Activated CD4-positive, alpha-beta memory T cell treated with anti-CD3 and anti-CD28 coated beads, Interleukin-2, amount 10 ng/mL, durations not matched to agents 7 days and 5 days (primary cell): ENCODE results near the gene RETREG1. TPM values are rescaled to one million over a fixed set of nuclear protein-coding genes. Genes with fewer than 3 reads are reported as not detected.

Experiments used
- CTCF ChIA-PET: fragments of 350-600 bp; sonication (Branson Sonifier 250); formaldehyde crosslinking; loops from one replicate; lab custom pipeline; 2021; ENCODE audit warnings: antibody characterized with exemption, inconsistent platforms; lab: Charles Lee
- POLR2A ChIA-PET: fragments of 350-600 bp; sonication (Branson Sonifier 250); formaldehyde crosslinking; loops from one replicate; lab custom pipeline; 2021; ENCODE audit warnings: antibody characterized with exemption; lab: Charles Lee
- DNase-seq: peaks from one replicate; pipeline ENCODE4 v3.0.0-alpha.2; 2020
- H3K27ac Mint-ChIP-seq: one replicate; pipeline ENCODE4 v1.8.0; 2021; ENCODE audit warnings: mild to moderate bottlenecking, mixed read lengths
- H3K27me3 Mint-ChIP-seq: one replicate; pipeline ENCODE4 v1.8.0; 2021; ENCODE audit warnings: mixed read lengths
- H3K36me3 Mint-ChIP-seq: one replicate; pipeline ENCODE4 v1.8.0; 2021; ENCODE audit warnings: low read depth, mixed read lengths
- H3K4me1 Mint-ChIP-seq: one replicate; pipeline ENCODE4 v1.8.0; 2021; ENCODE audit warnings: mixed read lengths
- H3K4me3 Mint-ChIP-seq: one replicate; pipeline ENCODE4 v1.8.0; 2021; ENCODE audit warnings: mild to moderate bottlenecking, mixed read lengths
- H3K9me3 Mint-ChIP-seq: one replicate; pipeline ENCODE4 v1.8.0; 2021; ENCODE audit warnings: mixed read lengths
- total RNA-seq, 2 experiments: library from RNA; stranded (reverse); gene quantifications; one replicate each; pipeline ENCODE4 v1.2.3, GENCODE V29; 2021

The RETREG1 gene
- total RNA-seq, 2 experiments from 2014 or later = 15.1 to 17.3 TPM

DNA sequence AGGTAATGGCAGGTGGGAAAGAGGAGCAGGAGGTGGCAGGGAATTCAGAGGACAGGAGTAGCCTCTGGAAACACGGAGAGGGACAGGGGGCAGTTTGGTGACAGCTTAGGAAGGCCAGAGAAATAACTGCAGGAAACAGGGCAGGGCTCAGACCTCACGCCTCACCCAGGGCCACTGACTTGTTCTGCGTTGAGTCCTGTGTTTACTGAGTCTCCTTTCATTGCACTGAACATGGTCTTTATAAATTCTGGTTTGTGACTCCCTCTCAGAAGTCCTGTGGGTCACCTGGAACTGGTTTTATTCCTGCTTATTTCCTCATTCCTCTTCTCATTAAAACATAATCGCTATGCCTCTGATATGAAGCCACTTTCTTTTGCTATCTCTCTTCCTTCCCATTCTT is 96.0 kb downstream of the RETREG1 start:
- Mint-ChIP-seq H3K4me3 (no peak overlapping the region), H3K9me3 (no peaks in the 10 kb centered on the region), H3K36me3 (no peaks in the 10 kb centered on the region), H3K4me1 (peaks cover 12% of the 10 kb centered on the region), H3K27ac (no peak overlapping the region), H3K27me3 (no peaks in the 10 kb centered on the region)
- ChIA-PET POLR2A (no interaction called here), CTCF (no interaction called here)
- no peak for DNase-seq

DNA sequence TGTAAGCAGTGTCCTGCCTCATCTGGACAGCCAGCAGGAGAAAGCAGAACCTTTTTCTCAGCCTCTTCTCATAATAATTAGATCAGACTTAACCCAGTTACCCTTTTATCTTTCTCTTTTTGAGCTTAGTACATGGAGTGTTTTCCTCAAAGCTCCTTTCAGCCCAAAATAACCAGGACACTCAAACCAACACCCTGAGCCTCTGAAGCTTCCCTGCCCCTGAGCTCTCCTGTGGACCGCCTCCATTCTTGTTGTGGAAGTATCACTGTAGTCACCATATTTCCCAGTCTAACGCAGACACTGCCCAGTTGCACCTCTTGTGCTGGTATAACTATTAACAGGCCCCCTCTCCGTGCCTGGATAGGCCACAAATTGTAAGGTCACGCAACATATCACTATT is 97.4 kb downstream of the RETREG1 start:
- CTCF ChIA-PET = no interaction called here
- no peak for DNase-seq
- no peaks in the 10 kb centered on the region for H3K36me3 Mint-ChIP-seq
- peaks cover 12% of the 10 kb centered on the region for H3K4me1 Mint-ChIP-seq
- H3K9me3 Mint-ChIP-seq = no peaks in the 10 kb centered on the region
- H3K4me3 Mint-ChIP-seq = no peak overlapping the region
- POLR2A ChIA-PET = no interaction called here
- H3K27me3 Mint-ChIP-seq = no peaks in the 10 kb centered on the region
- no peak overlapping the region for H3K27ac Mint-ChIP-seq

DNA sequence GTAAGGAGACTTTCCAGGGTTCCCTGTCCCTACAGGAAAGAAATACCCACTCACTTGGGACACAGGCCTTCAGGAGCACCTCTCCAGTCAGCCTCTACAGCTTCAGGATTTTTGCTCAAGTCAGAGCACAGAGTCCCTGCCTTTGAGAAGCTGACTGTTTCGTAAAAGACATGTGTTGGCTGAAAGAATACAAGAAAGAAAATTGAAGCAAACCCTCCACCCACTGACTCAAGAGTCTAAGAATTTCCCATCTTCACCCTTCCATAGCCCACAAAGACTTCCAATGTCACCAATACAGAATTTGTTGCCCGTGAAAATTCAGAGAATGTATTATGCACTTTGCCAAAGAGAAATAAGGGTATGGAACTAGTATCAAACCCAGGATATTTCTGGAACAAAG is 98.2 kb downstream of the RETREG1 start:
- ChIA-PET CTCF (no interaction called here), POLR2A (no interaction called here)
- Mint-ChIP-seq H3K9me3 (no peaks in the 10 kb centered on the region), H3K4me3 (no peak overlapping the region), H3K36me3 (no peaks in the 10 kb centered on the region), H3K4me1 (peaks cover 6% of the 10 kb centered on the region), H3K27me3 (no peaks in the 10 kb centered on the region), H3K27ac (no peak overlapping the region)
- DNase-seq = no peak

DNA sequence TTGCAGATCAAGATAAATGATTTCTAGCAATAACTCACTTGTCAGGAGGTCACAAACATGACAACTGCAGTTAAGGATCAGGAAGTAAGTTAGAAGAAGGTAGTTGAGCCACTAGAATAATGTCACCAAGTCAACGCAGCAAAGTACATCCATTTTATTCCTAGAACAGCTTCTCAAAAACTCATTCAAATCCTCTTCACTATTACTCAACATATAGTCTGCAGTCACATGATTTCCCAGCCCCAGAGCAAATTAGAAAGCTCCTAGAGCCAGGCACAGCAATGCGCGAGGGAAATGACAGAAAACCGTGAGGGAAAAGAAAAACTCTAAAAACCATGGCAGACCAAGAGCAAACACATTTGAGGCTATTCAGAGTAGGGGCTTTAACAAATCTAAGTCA is 101.3 kb downstream of the RETREG1 start:
- POLR2A ChIA-PET = no interaction called here
- Mint-ChIP-seq H3K27ac (no peak overlapping the region), H3K4me1 (no peaks in the 10 kb centered on the region), H3K36me3 (no peaks in the 10 kb centered on the region), H3K27me3 (no peaks in the 10 kb centered on the region), H3K4me3 (no peak overlapping the region), H3K9me3 (no peaks in the 10 kb centered on the region)
- no peak for DNase-seq
- CTCF ChIA-PET = no interaction called here

DNA sequence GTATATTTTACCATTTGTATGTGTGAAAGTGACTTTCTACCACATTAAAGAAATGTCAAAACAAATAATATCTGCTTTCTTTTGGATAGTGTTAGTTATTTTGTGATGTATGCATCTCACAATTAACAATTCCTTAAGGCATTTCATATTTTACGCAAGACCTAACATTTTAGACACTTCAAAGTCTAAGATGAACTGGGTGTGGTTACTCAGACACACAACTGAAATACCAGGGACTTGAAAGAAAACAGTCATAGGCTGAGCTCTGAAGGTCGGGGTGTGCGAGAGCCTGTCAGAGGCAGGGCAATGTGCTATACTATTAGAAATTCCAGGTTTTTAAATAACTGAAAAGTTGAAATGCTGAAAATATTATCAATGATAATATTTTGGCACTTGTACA is 106.7 kb downstream of the RETREG1 start:
- CTCF ChIA-PET = interaction anchor here (0.7 kb wide), 1 partner anchor 13 kb away, joined by 6 read pairs; no protein-coding TSS in a partner anchor
- H3K27me3 Mint-ChIP-seq = no peaks in the 10 kb centered on the region

DNA sequence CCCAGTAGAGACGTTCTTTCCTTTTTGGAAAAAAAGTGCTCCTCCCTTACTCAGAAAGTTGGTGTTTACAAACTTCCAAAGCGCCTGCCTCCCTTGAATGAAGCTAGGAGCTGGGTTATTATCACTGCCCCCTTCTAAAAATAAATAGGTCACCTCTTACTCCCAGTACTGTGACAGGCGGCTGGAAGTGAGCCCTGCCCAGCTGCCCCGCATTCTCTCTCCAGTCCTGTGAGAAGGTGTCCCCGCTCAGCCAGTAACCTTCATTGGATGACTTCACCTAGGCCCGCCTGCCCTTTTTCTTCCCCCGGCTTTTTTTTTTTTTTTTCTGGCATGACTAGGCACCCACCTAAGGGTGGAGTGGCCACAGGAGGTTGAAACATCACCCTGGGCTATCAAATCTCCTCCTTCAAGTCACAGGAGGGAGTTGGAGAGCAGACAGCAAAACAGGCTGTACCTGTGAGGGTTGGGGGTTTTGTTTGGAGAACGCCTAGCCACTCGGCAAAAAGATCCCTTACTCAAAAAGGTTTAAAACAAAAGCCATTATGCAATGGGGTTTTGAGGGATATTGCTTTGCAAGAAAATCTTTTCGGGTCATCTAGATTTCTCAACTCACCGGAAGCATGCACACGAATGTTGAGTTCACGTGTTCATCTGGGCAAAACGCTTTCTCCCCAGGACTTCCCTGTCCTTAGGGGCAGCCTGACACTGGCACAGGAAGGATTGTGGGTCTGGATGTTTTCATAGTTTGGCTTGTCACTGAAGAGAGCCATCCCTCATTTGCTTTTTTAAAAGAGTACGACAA is 107.9 kb downstream of the RETREG1 start:
- ChIA-PET POLR2A (no interaction called here), CTCF (no interaction called here)
- no peaks in the 10 kb centered on the region for H3K9me3 Mint-ChIP-seq
- H3K4me3 Mint-ChIP-seq = no peak overlapping the region
- H3K4me1 Mint-ChIP-seq = no peaks in the 10 kb centered on the region
- no peaks in the 10 kb centered on the region for H3K36me3 Mint-ChIP-seq
- H3K27me3 Mint-ChIP-seq = no peaks in the 10 kb centered on the region
- H3K27ac Mint-ChIP-seq = no peak overlapping the region
- DNase-seq = no peak

More for the DNA sequence above, 106.7 kb downstream of the RETREG1 start:
- no peak overlapping the region for H3K4me3 Mint-ChIP-seq
- H3K4me1 Mint-ChIP-seq = no peaks in the 10 kb centered on the region
- H3K36me3 Mint-ChIP-seq = no peaks in the 10 kb centered on the region
- no peak for DNase-seq
- H3K27ac Mint-ChIP-seq = no peak overlapping the region
- POLR2A ChIA-PET = no interaction called here
- no peaks in the 10 kb centered on the region for H3K9me3 Mint-ChIP-seq

DNA sequence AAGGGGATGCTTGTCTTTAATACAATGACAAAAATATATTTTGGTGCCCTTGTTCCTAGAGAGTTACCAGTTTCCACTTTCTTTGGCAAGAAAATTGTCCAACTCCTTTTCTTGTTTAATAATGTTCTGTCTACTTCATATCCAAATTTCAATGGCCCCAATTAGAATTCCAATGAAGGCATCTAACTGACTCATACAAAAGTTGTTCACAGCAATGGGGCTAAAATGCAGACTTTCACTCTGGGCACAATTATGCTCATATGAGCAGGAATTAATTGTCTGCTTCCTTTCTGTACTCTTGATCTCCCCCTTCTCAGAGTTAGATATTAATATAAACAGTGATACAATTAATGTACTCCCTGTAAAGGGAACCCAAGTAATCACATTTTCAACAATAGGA is 109.1 kb downstream of the RETREG1 start:
- Mint-ChIP-seq H3K27me3 (no peaks in the 10 kb centered on the region), H3K4me3 (no peak overlapping the region), H3K9me3 (no peaks in the 10 kb centered on the region), H3K36me3 (no peaks in the 10 kb centered on the region), H3K4me1 (no peaks in the 10 kb centered on the region), H3K27ac (no peak overlapping the region)
- no peak for DNase-seq
- POLR2A ChIA-PET = no interaction called here
- CTCF ChIA-PET = interaction anchor here (1.8 kb wide), 1 partner anchor 45 kb away, joined by 3 read pairs; no protein-coding TSS in a partner anchor

DNA sequence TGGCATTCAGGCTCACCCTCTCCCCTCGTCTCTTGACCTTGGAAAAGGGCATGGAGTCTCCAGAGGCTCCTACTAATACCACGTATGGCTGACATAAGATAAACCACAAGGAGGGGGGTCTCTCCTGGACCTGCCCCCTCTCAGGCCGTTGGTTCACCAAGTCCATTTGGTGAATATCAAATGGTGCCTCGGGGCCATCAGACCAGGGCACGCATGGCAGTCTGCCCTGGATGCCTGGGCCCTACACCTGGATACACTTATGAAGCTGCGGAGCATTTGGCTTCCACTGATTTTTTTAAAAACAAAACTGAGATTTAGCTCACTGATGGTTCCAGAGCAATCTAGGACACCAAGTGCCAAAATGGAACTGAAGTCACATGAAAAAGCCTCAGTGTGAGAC is 110.9 kb downstream of the RETREG1 start:
- H3K4me3 Mint-ChIP-seq = no peak overlapping the region
- no peaks in the 10 kb centered on the region for H3K9me3 Mint-ChIP-seq
- CTCF ChIA-PET = interaction anchor here (1.8 kb wide), 1 partner anchor 47 kb away, joined by 3 read pairs; no protein-coding TSS in a partner anchor
- H3K4me1 Mint-ChIP-seq = no peaks in the 10 kb centered on the region
- H3K27ac Mint-ChIP-seq = no peak overlapping the region
- POLR2A ChIA-PET = no interaction called here
- DNase-seq = no peak
- no peaks in the 10 kb centered on the region for H3K27me3 Mint-ChIP-seq
- no peaks in the 10 kb centered on the region for H3K36me3 Mint-ChIP-seq

DNA sequence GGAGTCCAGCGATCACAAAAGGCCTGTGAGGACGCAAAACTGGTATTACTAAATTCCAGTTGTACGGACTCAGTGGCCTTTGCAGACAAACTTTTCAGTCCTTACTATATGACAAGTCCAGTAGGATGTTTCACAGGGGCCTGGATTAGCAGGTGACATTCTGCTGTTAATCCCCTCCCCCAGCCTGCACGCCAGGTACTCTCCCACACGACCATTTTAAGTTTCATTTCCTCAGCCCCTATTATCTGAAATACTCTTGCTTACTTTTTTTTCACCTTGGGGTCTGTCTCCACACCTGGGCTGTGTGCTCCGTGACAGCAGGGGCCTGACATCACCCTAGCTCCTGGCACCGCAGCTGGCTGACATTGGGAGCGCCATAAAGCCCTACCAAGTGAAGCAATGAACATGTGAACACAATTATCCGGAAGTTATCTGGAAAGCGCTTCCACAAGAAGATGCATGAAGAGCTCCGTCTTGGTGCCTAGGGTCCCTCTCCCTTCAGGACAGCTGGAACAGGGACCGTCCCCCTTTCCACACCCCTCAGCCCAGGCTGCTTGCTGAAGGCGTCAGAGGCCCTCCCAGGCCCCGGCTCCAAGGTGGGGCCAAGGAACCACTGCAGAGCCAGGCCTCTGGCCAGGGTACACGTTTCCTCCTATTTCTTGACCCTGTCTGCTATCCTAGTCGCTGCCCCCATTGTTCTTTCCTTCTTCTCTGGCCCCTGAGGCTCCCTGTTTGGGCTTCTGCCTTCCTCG is 111.5 kb downstream of the RETREG1 start:
- ChIA-PET CTCF (no interaction called here), POLR2A (no interaction called here)
- no peaks in the 10 kb centered on the region for H3K4me1 Mint-ChIP-seq
- no peak overlapping the region for H3K4me3 Mint-ChIP-seq
- no peaks in the 10 kb centered on the region for H3K9me3 Mint-ChIP-seq
- no peak overlapping the region for H3K27ac Mint-ChIP-seq
- DNase-seq = no peak
- no peaks in the 10 kb centered on the region for H3K36me3 Mint-ChIP-seq
- no peaks in the 10 kb centered on the region for H3K27me3 Mint-ChIP-seq

DNA sequence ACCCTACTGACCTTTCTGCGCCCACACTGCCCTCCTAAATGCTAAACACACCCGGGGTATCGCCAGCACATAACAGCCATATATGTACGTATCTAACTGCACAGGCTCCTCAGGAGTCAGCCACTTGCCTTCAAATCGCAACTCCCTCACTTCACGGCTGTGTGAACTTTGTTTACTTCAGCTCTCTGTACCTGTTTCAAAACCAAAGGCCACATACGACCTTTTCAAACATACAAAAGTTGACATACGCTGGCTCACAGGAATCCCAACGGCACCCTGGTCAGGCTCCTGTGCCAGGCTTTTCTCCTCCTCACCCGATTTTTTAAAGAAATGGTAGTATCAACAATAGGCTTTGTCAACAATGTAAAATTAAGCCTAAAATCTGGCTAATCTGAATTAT is 112.2 kb downstream of the RETREG1 start:
- Mint-ChIP-seq H3K9me3 (no peaks in the 10 kb centered on the region), H3K27me3 (no peaks in the 10 kb centered on the region), H3K4me3 (no peak overlapping the region), H3K36me3 (no peaks in the 10 kb centered on the region), H3K4me1 (no peaks in the 10 kb centered on the region), H3K27ac (no peak overlapping the region)
- POLR2A ChIA-PET = no interaction called here
- no peak for DNase-seq
- CTCF ChIA-PET = no interaction called here

DNA sequence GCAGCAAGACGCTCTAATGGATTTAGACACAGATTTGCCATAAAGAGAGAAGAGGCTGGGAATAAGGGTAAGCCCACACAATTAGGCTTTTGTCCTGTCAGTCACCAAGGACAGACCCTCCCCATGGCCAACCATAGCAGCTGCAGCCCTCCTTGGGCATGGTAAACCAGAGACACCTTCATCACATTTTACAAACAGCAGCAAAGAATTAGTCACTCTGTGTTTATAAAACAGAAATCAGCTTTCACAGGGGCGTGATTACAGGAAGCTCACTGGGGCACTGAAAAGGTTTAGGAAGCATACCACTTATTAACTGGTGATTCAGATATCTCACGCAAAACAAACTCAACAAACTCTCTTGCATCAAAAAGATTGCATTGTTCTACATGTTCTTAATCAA is 113.9 kb downstream of the RETREG1 start:
- DNase-seq = no peak
- CTCF ChIA-PET = no interaction called here
- Mint-ChIP-seq H3K36me3 (no peaks in the 10 kb centered on the region), H3K9me3 (no peaks in the 10 kb centered on the region), H3K27me3 (no peaks in the 10 kb centered on the region), H3K4me3 (no peak overlapping the region), H3K27ac (no peak overlapping the region), H3K4me1 (no peaks in the 10 kb centered on the region)
- POLR2A ChIA-PET = no interaction called here

DNA sequence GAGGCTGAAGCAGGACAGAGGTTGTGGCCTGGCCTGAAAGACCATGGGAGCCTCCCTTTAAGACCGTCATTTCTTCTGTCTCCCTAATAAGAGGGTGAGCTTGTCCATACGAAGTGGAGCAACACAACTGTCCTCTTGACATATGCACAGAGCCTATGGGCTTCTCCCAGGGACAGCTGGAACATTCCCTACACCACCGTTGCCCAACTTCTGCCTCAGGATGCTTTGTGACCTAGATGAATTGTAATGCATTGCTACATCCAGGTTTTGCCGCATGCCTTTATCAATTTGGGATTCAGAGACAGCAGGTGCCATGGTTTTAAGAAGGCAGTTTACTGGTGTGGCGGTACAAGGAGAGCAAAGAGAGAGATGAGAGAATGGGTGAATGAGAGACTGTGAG is 116.8 kb downstream of the RETREG1 start:
- ChIA-PET POLR2A (no interaction called here), CTCF (no interaction called here)
- no peaks in the 10 kb centered on the region for H3K4me1 Mint-ChIP-seq
- H3K27me3 Mint-ChIP-seq = no peaks in the 10 kb centered on the region
- H3K9me3 Mint-ChIP-seq = peaks cover 5% of the 10 kb centered on the region
- H3K27ac Mint-ChIP-seq = no peak overlapping the region
- H3K4me3 Mint-ChIP-seq = no peak overlapping the region
- H3K36me3 Mint-ChIP-seq = peaks cover 1% of the 10 kb centered on the region
- DNase-seq = no peak

DNA sequence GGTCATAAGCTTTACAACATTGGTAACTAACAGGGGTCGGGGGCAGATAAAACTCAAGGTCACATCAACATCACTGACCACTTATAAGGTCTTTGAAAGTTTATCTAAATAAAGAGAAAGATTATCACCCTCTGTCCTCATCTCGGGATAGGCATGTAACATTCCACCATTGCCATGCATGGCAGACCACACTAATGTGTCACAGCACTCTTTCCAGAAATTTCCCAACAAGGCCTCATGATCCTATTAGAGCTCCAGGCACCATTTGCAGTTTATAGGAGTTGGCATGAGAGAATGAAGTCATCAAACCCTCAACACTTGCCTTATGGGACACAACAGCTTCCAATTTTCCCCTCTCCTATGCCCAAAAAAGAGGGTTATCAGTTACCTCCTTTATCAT is 119.3 kb downstream of the RETREG1 start:
- ChIA-PET CTCF (no interaction called here), POLR2A (no interaction called here)
- no peak overlapping the region for H3K4me3 Mint-ChIP-seq
- DNase-seq = no peak
- no peak overlapping the region for H3K27ac Mint-ChIP-seq
- peaks cover 11% of the 10 kb centered on the region for H3K9me3 Mint-ChIP-seq
- H3K27me3 Mint-ChIP-seq = no peaks in the 10 kb centered on the region
- H3K36me3 Mint-ChIP-seq = peaks cover 8% of the 10 kb centered on the region
- no peaks in the 10 kb centered on the region for H3K4me1 Mint-ChIP-seq
